GM18907 (cell line): Measurements from ENCODE around the gene SYNGR1.
"Not testable (repeated sequence)": the region's sequence is repeated elsewhere in the genome, so short reads cannot be mapped to it uniquely, and the experiment has no call there.

ENCODE experiments used
- ATAC-seq: cut with Tn5 transposase; IDR thresholded peaks from one replicate; pipeline ENCODE4 v1.9.1; 2021; ENCODE audit warnings: mild to moderate bottlenecking, moderate library complexity; ENCODE audit not compliant: unreplicated experiment

The SYNGR1 gene

DNA sequence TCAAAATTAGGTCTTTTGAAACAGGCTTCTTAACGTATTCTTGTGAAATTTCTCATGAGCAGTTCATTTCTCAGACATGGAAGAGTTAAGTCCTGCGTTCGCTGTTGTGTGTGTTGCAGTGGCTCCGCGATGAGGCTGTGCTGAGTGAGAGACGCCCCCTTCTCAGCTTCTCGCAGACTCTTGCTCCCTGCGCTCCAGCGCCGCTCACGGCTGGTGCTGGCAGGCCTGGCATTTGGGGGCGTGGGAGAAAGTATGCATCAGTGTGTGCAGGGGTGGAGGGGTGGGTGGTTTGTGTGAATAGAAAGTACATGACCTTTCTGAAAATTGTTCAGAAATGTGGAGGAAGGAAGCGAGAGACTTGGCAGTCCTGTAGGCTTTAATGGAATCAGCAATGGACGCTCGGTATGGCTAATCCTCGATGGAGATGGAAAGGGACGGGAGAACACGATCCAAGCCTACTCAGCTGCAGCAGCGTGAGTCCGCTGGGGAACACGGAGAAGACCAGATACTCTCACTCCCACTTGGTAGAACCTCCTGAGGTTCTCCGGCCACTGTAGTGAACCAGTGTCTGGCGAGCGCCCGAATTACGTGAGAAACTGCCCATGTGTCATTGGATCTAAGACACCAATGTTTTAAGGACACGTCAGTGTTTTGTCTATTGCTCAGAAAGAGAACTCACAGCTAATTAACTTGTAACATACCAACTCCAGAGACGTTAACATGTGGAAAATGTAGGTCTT is 55.7 kb downstream of the SYNGR1 start:
- no peak for ATAC-seq

GRCh38 chr22:39408173-39408572 is 58.4 kb downstream of the SYNGR1 start:
- ATAC-seq, result no peak

- no peak for ATAC-seq
These were observed 59.0 kb downstream of the SYNGR1 start for GRCh38 chr22:39408807-39409206.

- ATAC-seq, result no peak
These were observed 59.8 kb downstream of the SYNGR1 start for GRCh38 chr22:39409516-39410029.

- ATAC-seq, result no peak
These were observed 60.5 kb downstream of the SYNGR1 start for GRCh38 chr22:39410264-39410663.

GRCh38 chr22:39411828-39412365 is 62.1 kb downstream of the SYNGR1 start:
- not testable (repeated sequence) for ATAC-seq

- not testable (repeated sequence) for ATAC-seq
These were observed 63.4 kb downstream of the SYNGR1 start for GRCh38 chr22:39413204-39413603.

GRCh38 chr22:39414377-39414776 is 64.6 kb downstream of the SYNGR1 start:
- no peak for ATAC-seq

DNA sequence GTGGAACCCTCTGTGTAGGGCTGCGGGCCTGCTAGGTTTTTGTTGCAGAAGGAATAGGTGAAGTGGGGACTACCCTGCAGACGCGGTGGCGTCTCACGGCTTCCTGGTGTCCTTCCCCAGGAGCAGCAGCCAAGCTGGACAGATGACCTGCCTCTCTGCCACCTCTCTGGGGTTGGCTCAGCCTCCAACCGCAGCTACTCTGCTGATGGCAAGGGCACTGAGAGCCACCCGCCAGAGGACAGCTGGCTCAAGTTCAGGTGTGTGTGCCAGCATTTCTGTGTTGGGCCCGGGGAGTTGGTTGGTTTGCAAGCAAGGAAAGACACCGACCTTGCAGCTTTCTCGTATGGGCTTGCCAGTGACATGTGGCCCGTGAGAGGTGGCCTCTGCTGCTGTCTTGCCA is 65.1 kb downstream of the SYNGR1 start:
- no peak for ATAC-seq

GRCh38 chr22:39415506-39415905 is 65.7 kb downstream of the SYNGR1 start:
- ATAC-seq, result no peak

DNA sequence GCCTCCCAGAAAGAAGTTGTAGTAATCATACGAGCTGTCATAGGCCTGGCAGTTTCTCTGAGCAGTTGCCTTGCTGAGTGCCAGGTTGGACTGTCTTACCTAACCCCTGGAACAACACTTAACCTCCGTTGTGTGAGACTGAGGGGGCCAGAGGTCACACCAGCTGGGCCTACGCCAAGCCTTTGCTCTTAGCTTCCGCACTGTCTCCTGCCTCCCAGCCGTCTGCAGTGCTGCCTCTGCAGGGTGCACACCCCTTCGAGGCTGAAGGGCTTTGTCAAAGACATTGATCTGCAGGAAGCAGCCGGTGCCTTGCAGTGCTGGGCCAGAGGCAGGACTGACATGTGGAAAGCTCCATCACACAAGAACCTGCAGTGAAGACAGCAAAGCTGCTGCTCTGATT is 66.5 kb downstream of the SYNGR1 start:
- no peak for ATAC-seq

- ATAC-seq, result no peak
These were observed 67.8 kb downstream of the SYNGR1 start for GRCh38 chr22:39417641-39418040.

GRCh38 chr22:39418696-39419095 is 68.9 kb downstream of the SYNGR1 start:
- no peak for ATAC-seq

GRCh38 chr22:39419096-39419495 is 69.3 kb downstream of the SYNGR1 start:
- ATAC-seq, result no peak

DNA sequence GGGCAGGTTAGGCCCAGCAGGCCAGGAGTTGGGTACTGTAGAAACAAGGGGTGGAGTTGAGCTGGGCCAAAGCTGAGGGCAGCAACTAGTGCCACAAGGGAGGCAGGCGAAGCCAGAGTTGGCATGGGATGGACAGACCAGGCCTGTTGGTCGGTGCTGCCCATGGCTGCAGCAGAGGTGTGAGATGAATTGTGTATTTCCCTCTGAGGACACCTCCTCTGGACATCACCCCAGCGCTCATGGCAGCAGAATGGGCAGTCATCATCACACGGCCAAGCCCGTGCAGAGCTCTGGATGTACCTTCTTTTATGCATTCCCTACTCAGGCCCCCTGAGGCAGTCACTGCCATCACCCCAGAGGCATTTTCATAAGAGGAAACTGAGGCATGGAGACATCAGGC is 70.1 kb downstream of the SYNGR1 start:
- no peak for ATAC-seq

DNA sequence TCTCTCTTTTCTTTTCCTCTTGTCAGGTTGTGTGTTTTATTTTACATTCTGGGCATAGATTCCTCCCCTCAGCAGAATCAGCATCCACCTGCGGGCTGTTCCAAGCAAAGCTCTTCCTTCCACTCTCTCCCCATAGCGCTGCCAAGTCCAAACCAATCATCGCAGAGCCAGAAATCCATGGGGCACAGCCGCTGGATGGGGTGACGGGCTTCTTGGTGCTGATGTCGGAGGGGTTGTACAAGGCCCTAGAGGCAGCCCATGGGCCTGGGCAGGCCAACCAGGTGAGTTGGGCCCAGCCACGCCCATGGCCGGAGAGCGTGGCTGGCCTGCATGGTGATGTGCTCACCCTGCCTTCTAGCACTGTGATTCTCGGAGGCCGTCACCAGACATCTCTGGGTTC is 71.9 kb downstream of the SYNGR1 start:
- no peak for ATAC-seq

- ATAC-seq, result no peak
These were observed 72.3 kb downstream of the SYNGR1 start for GRCh38 chr22:39422101-39422500.

- no peak for ATAC-seq
These were observed 72.9 kb downstream of the SYNGR1 start for GRCh38 chr22:39422721-39423120.

DNA sequence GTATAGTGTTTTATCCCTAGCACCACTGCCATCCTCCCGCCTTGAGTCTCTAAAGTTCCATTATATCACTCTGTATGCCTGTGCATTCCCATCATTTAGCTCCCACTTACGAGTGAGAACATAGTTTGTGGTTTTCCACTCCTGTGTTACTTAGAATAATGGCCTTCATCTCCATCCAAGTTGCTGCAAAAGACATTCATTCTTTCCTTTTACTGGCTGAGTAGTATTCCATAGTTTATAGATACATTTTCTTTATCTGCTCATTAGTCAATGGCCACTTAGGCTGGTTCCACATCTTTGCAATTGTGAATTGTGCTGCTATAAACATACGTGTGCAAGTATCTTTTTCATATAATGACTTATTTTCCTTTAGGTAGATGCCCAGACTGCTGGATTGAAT is 74.2 kb downstream of the SYNGR1 start:
- no peak for ATAC-seq

DNA sequence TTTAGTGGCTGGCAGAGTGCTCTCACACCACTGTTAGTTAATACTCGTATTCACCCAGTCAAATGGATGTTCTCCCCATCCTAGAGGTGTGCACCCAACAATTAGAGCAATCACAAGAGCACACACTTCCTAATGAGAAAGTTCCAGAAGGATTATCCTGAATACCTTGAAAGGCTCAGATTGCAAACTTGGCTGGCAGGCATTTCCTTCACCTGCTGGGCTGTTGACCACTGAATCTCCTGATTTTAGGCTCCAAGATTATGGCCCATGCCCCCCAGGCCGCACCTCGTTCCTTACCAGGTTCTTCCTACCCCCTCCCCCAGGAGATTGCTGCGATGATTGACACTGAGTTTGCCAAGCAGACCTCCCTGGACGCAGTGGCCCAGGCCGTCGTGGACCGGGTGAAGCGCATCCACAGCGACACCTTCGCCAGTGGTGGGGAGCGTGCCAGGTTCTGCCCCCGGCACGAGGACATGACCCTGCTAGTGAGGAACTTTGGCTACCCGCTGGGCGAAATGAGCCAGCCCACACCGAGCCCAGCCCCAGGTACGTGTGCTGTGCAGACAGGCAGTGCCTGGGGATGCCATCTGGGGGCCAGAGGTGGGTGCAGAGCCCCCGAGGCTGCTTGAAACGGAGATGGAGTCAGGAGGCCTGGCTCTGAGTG is 76.7 kb downstream of the SYNGR1 start:
- no peak for ATAC-seq

GRCh38 chr22:39427751-39428596 is 78.2 kb downstream of the SYNGR1 start:
- no peak for ATAC-seq
